KOPT-K1 (cell line): ENCODE results near the gene ACACA.

Experiments
- H3K27ac ChIP-seq: fragments of 200-600 bp; sonication (generic); 2 replicates; pipeline ENCODE4 v1.5.1; 2016; ENCODE audit warnings: antibody characterized with exemption, mild to moderate bottlenecking, low read depth, low read length; ENCODE audit not compliant: poor library complexity, severe bottlenecking
- H3K36me3 ChIP-seq: fragments of 200-600 bp; sonication (generic); 2 replicates; pipeline ENCODE4 v1.5.1; 2017; ENCODE audit warnings: antibody characterized with exemption, mild to moderate bottlenecking, low read length, moderate library complexity; ENCODE audit not compliant: insufficient read depth
- H3K9me3 ChIP-seq: fragments of 200-600 bp; sonication (generic); 2 replicates; pipeline ENCODE4 v1.5.1; 2017; ENCODE audit warnings: antibody characterized with exemption, low read length, mild to moderate bottlenecking; ENCODE audit not compliant: insufficient read depth, poor library complexity, severe bottlenecking

ACACA gene

GRCh38 chr17:37265446-37266173 is 141.0 kb downstream of the ACACA start:
- H3K36me3 ChIP-seq: peaks cover 99% of the 10 kb centered on the region
- H3K9me3 ChIP-seq: peaks cover 36% of the 10 kb centered on the region
- no peak overlapping the region for H3K27ac ChIP-seq

- Histone ChIP-seq H3K27ac (no peak overlapping the region), H3K9me3 (peaks cover 15% of the 10 kb centered on the region), H3K36me3 (peaks cover 94% of the 10 kb centered on the region)
Observed at GRCh38 chr17:37261286-37261685, 145.3 kb downstream of the ACACA start.

- Histone ChIP-seq H3K9me3 (no peaks in the 10 kb centered on the region), H3K36me3 (peaks cover 94% of the 10 kb centered on the region), H3K27ac (no peak overlapping the region)
Observed at GRCh38 chr17:37259030-37259735, 147.5 kb downstream of the ACACA start.

GRCh38 chr17:37256627-37257026 is 150.0 kb downstream of the ACACA start:
- H3K9me3 ChIP-seq: no peaks in the 10 kb centered on the region
- no peak overlapping the region for H3K27ac ChIP-seq
- peaks cover 94% of the 10 kb centered on the region for H3K36me3 ChIP-seq

- Histone ChIP-seq H3K9me3 (no peaks in the 10 kb centered on the region), H3K27ac (no peak overlapping the region), H3K36me3 (peaks cover 93% of the 10 kb centered on the region)
Observed at GRCh38 chr17:37255432-37255831, 151.2 kb downstream of the ACACA start.

- no peak overlapping the region for H3K27ac ChIP-seq
- peaks cover 99% of the 10 kb centered on the region for H3K36me3 ChIP-seq
- H3K9me3 ChIP-seq: no peaks in the 10 kb centered on the region
Observed at GRCh38 chr17:37247825-37248224, 158.8 kb downstream of the ACACA start.

GRCh38 chr17:37246085-37246484 is 160.6 kb downstream of the ACACA start:
- H3K36me3 ChIP-seq: peaks cover 99% of the 10 kb centered on the region

GRCh38 chr17:37240381-37240780 is 166.3 kb downstream of the ACACA start:
- Histone ChIP-seq H3K36me3 (peaks cover 98% of the 10 kb centered on the region), H3K27ac (no peak overlapping the region), H3K9me3 (no peaks in the 10 kb centered on the region)

More at GRCh38 chr17:37246085-37246484, 160.6 kb downstream of the ACACA start:
- Histone ChIP-seq H3K27ac (no peak overlapping the region), H3K9me3 (no peaks in the 10 kb centered on the region)

GRCh38 chr17:37239690-37240334 is 166.8 kb downstream of the ACACA start:
- Histone ChIP-seq H3K27ac (no peak overlapping the region), H3K36me3 (peaks cover 98% of the 10 kb centered on the region), H3K9me3 (no peaks in the 10 kb centered on the region)

GRCh38 chr17:37234106-37234505 is 172.5 kb downstream of the ACACA start:
- H3K27ac ChIP-seq: no peak overlapping the region
- no peaks in the 10 kb centered on the region for H3K9me3 ChIP-seq
- peaks cover 94% of the 10 kb centered on the region for H3K36me3 ChIP-seq

- no peak overlapping the region for H3K27ac ChIP-seq
- H3K9me3 ChIP-seq: no peaks in the 10 kb centered on the region
- peaks cover 94% of the 10 kb centered on the region for H3K36me3 ChIP-seq
Observed at GRCh38 chr17:37233036-37233435, 173.6 kb downstream of the ACACA start.

- Histone ChIP-seq H3K36me3 (peaks cover 90% of the 10 kb centered on the region), H3K27ac (no peak overlapping the region), H3K9me3 (no peaks in the 10 kb centered on the region)
Observed at GRCh38 chr17:37231887-37232286, 174.7 kb downstream of the ACACA start.

GRCh38 chr17:37230633-37231032 is 176.0 kb downstream of the ACACA start:
- Histone ChIP-seq H3K36me3 (peaks cover 90% of the 10 kb centered on the region), H3K27ac (no peak overlapping the region), H3K9me3 (no peaks in the 10 kb centered on the region)

- peaks cover 89% of the 10 kb centered on the region for H3K36me3 ChIP-seq
Observed at GRCh38 chr17:37225465-37225864, 181.2 kb downstream of the ACACA start.

GRCh38 chr17:37221865-37222264 is 184.8 kb downstream of the ACACA start:
- peaks cover 95% of the 10 kb centered on the region for H3K36me3 ChIP-seq
- no peaks in the 10 kb centered on the region for H3K9me3 ChIP-seq
- H3K27ac ChIP-seq: no peak overlapping the region

More at GRCh38 chr17:37225465-37225864, 181.2 kb downstream of the ACACA start:
- Histone ChIP-seq H3K9me3 (no peaks in the 10 kb centered on the region), H3K27ac (no peak overlapping the region)
